Smooth muscle cell of the brain vasculature (primary cell): ENCODE data around the gene FLG.
A peak's percentile ranks its signal among the peaks of the same experiment; 100 is the strongest.
"Not testable (repeated sequence)": the region's sequence is repeated elsewhere in the genome, so short reads cannot be mapped to it uniquely, and the experiment has no call there.

ENCODE experiments used
- DNase-seq: peaks from one replicate; pipeline ENCODE4 v3.0.0-alpha.2; 2012; ENCODE audit warnings: low read depth, low spot score

The FLG gene

GRCh38 chr1:152325111-152325510 is at the start of gene FLG:
TSS of gene FLG (minus strand) at chr1:152325239. CDS start at chr1:152315456, 9,783 bp downstream.
- DNase-seq = no peak

- DNase-seq = no peak
Measured at GRCh38 chr1:152374451-152374850, 49.4 kb upstream of the FLG start.

GRCh38 chr1:152372672-152373071 is 47.6 kb upstream of the FLG start:
- no peak for DNase-seq

- DNase-seq = no peak
Measured at GRCh38 chr1:152367436-152367835, 42.4 kb upstream of the FLG start.

- no peak for DNase-seq
Measured at GRCh38 chr1:152359906-152360305, 34.9 kb upstream of the FLG start, which contains the start of gene FLG2. TSS of gene FLG2 (minus strand) at chr1:152360006. CDS start at chr1:152358884, 1,122 bp downstream.

GRCh38 chr1:152356736-152357135 is 31.7 kb upstream of the FLG start:
- DNase-seq = no peak

GRCh38 chr1:152349611-152350010 is 24.6 kb upstream of the FLG start:
- DNase-seq = no peak

- no peak for DNase-seq
Measured at GRCh38 chr1:152348447-152348846, 23.4 kb upstream of the FLG start.

GRCh38 chr1:152347116-152347728 is 22.2 kb upstream of the FLG start:
- DNase-seq = peak; percentile 62

- no peak for DNase-seq
Measured at GRCh38 chr1:152344438-152344837, 19.4 kb upstream of the FLG start.

- DNase-seq = no peak
Measured at GRCh38 chr1:152343006-152343405, 18.0 kb upstream of the FLG start.

- DNase-seq = no peak
Measured at GRCh38 chr1:152335399-152335798, 10.4 kb upstream of the FLG start.

- DNase-seq = no peak
Measured at GRCh38 chr1:152328801-152329391, 3.9 kb upstream of the FLG start.

- no peak for DNase-seq
Measured at GRCh38 chr1:152313970-152314369, 11.1 kb downstream of the FLG start.

- no peak for DNase-seq
Measured at GRCh38 chr1:152313319-152313801, 11.7 kb downstream of the FLG start.

GRCh38 chr1:152312169-152312568 is 12.9 kb downstream of the FLG start:
- DNase-seq = not testable (repeated sequence)

- DNase-seq = no peak
Measured at GRCh38 chr1:152309955-152310354, 15.1 kb downstream of the FLG start.

GRCh38 chr1:152309320-152309901 is 15.6 kb downstream of the FLG start:
- not testable (repeated sequence) for DNase-seq

- not testable (repeated sequence) for DNase-seq
Measured at GRCh38 chr1:152308758-152309157, 16.3 kb downstream of the FLG start.

GRCh38 chr1:152307970-152308369 is 17.1 kb downstream of the FLG start:
- DNase-seq = not testable (repeated sequence)

GRCh38 chr1:152306123-152306522 is 18.9 kb downstream of the FLG start:
- not testable (repeated sequence) for DNase-seq

GRCh38 chr1:152304773-152305172 is 20.3 kb downstream of the FLG start:
- DNase-seq = not testable (repeated sequence)
